Stimulated activated CD8-positive, alpha-beta memory T cell treated with anti-CD3 and anti-CD28 coated beads, Interleukin-2, amount 100 ng/mL, for 48 hours (primary cell): ENCODE measurements around the gene TBC1D22B.
"Not testable (repeated sequence)": the region's sequence is repeated elsewhere in the genome, so short reads cannot be mapped to it uniquely, and the experiment has no call there.

Source experiments
- DNase-seq, 2 donors: peaks; one replicate each; pipeline ENCODE4 v3.0.0-alpha.2; 2020; ENCODE audit warnings: low read depth in 2 of 2

TBC1D22B gene

DNA sequence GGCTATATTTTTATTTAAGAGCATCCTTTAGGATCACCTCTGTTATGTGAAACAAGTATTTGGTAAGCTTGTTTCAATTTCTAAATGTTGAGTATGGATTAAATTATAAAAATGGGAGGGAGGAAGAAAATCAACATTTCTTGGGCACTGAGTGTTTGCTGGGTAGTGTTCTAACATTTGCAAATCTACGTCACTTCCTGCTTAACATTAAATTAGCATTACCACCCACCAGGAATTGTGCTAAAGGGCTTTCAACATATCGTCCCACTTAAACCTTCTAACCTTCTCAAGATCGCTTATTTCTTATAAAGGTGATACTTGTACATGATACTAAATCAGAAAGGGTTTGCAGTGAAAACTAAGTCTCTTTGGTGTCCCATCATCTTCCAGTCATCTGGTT, 8.3 kb downstream of the TBC1D22B start:
- no peak for DNase-seq

DNA sequence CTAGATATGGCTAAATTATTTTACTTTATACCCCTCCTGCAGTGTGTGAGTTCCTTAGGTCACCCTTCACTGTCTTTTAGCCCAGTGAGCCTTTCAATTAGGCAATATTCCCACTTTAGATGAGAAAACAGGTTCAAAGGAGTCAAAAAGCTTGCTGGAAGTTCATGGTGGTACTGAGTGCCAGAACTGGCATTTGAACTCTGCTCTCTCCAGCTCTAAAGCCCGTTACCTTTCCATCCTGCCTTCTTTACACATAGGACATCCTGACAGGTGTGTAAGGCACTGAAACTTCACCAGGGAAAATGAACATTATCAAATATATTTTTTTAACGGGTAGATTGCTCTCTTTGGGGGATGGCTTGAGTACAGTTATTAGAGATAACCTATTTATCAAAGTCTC, 11.5 kb downstream of the TBC1D22B start:
- DNase-seq, result no peak

DNA sequence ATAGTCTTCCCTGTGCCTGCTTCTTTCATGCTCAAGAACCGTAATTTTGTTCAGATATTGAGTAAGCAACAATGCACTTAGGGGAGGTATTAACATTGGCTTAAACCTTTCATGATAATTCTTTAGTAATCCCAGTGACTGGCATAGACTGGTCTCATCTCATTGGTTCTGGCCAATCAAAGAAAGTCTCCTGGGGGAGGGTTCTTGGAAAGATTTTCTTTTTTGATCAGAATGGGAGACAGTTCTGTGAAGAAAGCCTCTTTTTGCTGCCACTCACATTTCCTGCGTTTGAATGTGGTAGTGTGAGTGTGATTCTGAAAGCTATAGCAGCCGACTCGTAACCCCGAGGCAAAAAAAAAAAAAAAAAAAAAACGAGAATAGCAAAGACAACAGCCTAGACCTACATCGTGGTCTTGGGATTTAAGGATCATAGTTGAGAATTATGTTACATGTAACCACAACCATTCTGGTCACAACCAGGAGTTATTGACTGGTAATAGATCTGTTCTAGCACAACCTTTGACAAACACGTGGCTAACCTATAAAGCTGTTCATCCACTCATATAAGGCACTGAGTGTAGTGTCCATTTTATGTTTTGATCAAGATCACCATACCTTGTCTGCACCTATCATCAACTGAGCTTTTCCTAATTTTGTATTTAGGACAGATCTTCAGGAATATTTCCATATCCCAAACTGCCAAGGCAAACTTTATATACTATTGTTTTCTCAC, 15.4 kb downstream of the TBC1D22B start:
- no peak for DNase-seq

DNA sequence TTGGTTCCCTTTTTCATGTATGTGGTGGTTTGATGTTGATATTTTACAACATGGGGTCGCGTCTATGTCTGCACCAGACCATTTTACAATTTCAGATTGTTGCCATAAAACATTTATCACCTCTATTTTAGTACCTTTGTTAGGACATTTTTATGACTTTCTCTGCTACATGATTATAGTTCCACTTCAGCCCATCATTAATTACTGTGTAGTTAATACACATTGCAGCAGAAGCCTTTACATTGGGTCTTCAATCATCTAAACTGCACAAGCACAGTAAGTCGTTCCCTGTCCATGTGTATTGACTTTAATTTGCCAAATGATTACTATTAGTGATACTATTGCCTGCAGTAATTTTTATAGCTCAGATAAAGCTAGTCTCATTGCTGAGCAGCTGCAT, 16.1 kb downstream of the TBC1D22B start:
- DNase-seq, result no peak

- no peak for DNase-seq
Measured at GRCh38 chr6:37275350-37275749, 17.8 kb downstream of the TBC1D22B start.

DNA sequence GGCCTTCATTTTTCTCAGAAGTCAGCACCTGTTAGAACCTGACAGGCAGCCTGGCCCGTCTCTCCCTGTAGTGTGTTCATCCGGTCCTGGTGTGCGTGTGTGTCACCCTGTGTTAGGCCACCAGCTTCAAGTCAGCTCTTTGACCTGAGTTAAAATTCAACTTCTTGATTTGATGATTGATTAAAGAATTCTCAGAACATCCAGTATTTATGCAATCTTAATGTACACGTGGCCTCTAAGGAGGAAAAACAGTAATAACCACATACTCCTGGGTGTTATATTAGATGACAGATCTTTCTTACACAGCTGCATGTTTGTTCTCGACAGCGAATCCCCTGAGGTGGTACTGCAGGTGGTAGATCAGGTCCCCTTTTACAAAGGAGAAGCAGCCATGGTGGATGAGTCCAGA, 19.4 kb downstream of the TBC1D22B start:
- no peak for DNase-seq

GRCh38 chr6:37279366-37280134, 22.0 kb downstream of the TBC1D22B start:
- no peak for DNase-seq

DNA sequence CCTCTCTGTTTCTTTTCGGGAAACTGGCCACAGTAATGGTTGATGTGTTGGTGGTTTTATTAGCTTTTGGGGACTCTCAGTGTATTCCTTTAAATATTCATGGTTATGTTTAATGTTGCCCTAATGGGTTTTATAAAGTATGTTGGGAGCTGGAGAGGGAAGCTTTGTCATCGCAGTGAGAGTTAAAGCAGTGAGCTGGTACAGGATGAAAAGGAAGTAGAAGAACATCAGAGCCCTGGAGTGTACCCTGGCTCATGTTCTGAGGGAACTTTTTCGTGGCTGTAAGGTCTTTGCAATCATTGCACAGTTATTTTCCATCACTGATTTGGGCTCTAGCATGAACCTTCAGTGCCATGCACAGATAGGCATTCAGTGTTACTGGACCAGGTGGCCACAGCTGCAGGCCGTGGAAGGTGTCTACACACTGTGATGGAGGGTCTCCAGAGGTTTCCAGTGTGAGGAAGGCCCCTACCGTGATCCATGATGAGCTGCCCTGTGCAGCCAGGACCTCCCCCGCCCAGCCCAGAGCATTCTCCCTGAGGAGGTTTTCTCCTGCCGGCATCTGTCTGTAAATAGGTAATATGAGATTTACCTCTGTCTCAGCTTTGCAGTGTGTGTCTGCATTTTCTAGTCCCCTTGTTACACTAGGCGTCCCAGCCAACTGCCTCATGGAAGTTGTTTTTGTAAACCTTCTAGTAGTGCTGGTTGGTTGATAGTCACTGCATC, 22.8 kb downstream of the TBC1D22B start:
- no peak for DNase-seq

GRCh38 chr6:37282371-37282770, 24.8 kb downstream of the TBC1D22B start:
- DNase-seq, result no peak

DNA sequence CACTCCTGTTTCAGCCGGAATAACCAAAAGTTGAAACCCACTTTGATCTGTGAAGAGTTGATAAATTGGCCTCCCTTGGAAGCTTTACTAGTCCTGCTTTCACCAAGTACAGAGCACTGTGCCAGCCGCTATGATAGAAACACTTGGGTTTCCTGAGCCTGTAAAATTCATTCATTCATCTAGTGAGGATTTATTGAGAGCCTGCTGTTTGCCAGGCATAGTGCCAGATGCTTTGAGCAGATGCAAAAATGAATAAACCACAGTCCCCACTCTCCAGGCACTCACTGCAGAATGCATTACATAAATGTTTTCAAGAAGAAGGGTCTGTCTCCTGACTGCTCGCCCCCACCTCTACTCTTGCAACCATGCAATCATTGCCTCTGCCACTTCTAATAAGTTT, 25.7 kb downstream of the TBC1D22B start:
- no peak for DNase-seq

DNA sequence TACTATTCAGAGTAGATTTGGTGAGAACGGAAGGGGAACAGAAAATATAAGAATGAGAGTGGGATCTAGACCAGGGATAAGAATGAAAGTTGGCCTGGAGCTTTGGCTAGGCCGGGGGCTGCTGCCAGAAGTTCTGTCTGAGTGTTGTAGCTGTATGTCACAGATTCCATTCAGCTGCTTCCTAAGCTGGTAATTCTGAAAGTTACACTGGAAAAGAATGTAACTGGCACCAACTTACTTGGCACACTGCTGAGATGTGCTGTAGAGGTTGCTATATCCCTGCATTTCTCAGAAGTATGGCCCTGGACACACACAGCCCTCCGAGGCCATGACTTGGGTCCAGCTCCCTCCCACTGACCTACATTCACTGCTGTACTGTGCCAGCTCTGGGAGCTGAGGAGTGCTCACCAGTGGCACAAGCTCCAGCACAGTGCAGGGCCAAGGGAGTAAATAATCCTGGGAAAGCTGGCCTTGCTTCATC, 26.1 kb downstream of the TBC1D22B start:
- DNase-seq, result no peak

DNA sequence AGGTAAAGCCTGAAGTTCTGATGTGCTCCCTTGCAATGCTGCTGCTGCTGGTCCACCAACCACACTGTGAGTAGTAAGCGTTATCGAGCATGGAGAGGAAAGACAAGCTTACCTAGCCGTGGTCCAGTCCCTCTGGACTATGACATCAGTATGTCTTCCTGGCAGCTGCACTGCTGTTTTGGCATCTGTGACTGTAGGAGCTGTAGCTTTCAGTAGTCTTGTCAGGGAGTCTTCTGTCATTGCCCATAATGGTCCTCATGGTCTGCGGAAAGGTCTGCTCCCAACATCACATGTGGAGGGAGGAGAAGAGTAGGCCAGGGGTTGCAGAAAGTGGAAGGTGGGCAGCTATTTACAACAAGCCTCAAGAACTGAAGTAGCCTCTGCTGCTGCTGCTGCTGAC, 27.2 kb downstream of the TBC1D22B start:
- DNase-seq, result no peak

DNA sequence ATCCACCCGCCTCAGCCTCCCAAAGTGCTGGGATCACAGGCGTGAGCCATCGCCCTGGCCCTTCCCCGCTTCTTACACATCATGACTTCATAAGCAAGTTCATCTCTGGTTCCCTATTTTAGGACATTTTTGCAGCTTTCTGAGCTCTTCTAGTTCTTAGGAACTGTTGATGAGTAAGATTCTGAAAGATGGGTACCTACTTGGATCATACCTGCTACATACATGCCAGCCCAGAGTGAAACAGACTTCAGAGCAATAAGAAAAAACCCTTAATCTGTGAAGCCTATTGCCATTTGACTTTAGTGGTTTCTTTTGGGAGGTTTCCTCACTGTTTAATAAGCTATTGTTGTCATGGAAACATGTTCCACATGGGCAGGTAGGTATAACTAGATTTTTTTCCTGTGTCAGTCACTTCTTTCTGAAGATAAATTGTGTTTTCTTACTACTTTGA, 28.3 kb downstream of the TBC1D22B start:
- peak in 1 of 2 donors; percentile 26 for DNase-seq

- DNase-seq, result no peak
Measured at GRCh38 chr6:37287519-37288157, 30.1 kb downstream of the TBC1D22B start.

GRCh38 chr6:37288247-37288646, 30.7 kb downstream of the TBC1D22B start:
- DNase-seq, result no peak

- DNase-seq, result peak in 1 of 2 donors; percentile 8
Measured at GRCh38 chr6:37289931-37290330, 32.4 kb downstream of the TBC1D22B start.

- DNase-seq, result no peak
Measured at GRCh38 chr6:37293426-37293825, 35.9 kb downstream of the TBC1D22B start.

GRCh38 chr6:37297637-37298036, 40.1 kb downstream of the TBC1D22B start:
- not testable (repeated sequence) for DNase-seq

GRCh38 chr6:37298958-37299357, 41.4 kb downstream of the TBC1D22B start:
- no peak for DNase-seq

DNA sequence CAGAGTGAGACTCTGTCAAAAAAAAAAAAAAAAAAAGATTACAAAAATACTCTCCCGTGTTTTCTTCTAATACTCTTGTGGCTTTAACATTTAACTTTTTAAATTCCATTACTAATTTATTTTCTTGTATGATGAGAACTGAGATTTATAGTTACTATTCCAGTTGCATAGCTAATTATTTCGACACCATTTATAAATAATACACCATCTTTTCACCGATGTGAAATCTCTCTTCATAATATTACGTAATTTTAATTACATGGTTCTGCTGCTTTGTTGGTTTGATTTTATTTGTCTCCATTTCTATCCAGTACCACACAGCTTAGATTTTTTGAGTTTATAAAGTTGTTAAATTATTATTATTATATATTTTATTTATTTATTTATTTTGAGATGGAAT, 42.4 kb downstream of the TBC1D22B start:
- DNase-seq, result no peak

GRCh38 chr6:37302086-37302686, 44.6 kb downstream of the TBC1D22B start:
- no peak for DNase-seq
